ENCODE results near the gene EFNA3. TPM values are rescaled to one million over a fixed set of nuclear protein-coding genes. Genes with fewer than 3 reads are reported as not detected.

EFNA3 gene
- total and polyA plus RNA-seq, 9 of the 15 experiments (the other 6 are each of a cell fraction or from before 2014, with no cell fraction given) = 0.59 to 7.9 (median 4.7) TPM

DNA sequence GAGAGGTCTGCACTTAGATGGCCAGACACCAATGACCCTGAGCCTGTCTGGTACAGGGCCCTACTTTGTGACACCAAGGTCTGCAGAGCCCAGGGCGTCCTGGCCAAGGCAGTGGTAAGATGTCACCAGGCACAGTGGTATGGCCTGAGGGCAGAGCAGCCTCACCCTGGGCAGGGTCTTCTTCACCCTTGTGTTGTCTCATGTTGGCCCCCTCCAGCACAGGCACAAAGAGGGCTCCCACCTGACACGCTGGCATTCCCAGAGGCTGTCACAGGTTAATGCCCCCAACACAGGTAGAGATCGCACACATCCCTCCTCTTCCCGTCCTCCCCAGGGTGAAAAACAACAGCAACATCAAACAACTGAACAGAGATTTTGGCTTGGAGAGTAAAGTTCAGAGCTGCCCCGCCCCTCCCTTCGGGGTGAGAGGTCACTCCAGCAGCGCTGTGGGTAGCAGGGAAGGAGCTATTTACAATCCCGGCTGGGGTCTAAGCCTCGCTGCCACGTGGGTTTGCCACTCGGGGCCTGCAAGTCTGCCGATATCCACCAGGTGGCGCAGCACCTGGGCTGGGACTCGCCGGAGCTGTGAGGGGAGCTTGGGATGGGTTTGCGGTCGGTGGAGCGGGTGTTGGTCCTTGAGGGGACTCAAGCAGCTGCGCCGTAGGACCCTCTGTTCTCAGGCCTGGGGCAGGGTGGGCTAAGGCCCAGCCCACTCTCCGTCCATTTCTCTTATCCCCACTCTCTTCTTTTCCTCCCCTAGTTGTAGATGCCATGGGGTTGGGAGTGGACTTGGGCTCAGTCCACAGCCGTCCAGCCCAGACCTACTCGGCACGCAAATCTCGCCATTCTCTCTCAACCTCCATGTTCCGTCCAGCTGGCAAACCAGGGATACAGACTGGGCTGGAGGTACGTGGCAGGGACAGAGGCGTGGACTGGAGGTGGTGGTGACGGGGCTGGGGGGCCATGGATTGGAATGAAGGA is 12.7 kb downstream of the EFNA3 start (continued):
- TF ChIP-seq CREB3 (tag; conservative IDR thresholded peaks at IDR 0.05; ENCODE audit: low read depth) = no peak
- no peak for TF ChIP-seq ZNF121 (CRISPR knock-in tag; conservative IDR thresholded peaks at IDR 0.05)
- no peak for TF ChIP-seq CHD4 (IDR thresholded peaks at IDR 0.05; ENCODE audit: insufficient read depth, insufficient replicate concordance, low read depth, low read length, poor library complexity, severe bottlenecking)
- peak; percentile 54; the same call in 1 of the 2 replicates for TF ChIP-seq SP1 (CRISPR knock-in tag; IDR thresholded peaks at IDR 0.05)
- TF ChIP-seq THRA (IDR thresholded peaks at IDR 0.05) = no peak
- TF ChIP-seq HNRNPUL1 (IDR thresholded peaks at IDR 0.05; ENCODE audit: low read length) = no peak
- no peak for TF ChIP-seq ZSCAN29 (IDR thresholded peaks at IDR 0.05)
- TF ChIP-seq NBN (IDR thresholded peaks at IDR 0.05; ENCODE audit: low read depth) = no peak
